HepG2 (cell line): ENCODE results near the gene CLIP2.

ENCODE experiments used
- MXI1 ChIP-seq: IDR thresholded peaks from 3 replicates; pipeline ENCODE4 v1.6.1; 2012; ENCODE audit warnings: low read depth, low read length, inconsistent platforms, borderline replicate concordance
- NONO ChIP-seq, 2 experiments: fragments of 450-650 bp in 1 of 2; sonication (generic) in 1 of 2; formaldehyde crosslinking in 1 of 2; IDR thresholded peaks in 1 of 2; conservative IDR thresholded peaks in 1 of 2; 2 replicates each; pipeline versions ENCODE4 v1.6.1 to v1.8.0; 2017 to 2022; ENCODE audit warnings: mild to moderate bottlenecking in 1 of 2, missing genetic modification reagents in 1 of 2, moderate library complexity in 1 of 2
- TCF12 ChIP-seq, 2 experiments: fragments of 450-650 bp in 1 of 2; sonication (generic) in 1 of 2; formaldehyde crosslinking in 1 of 2; IDR thresholded peaks; 2 replicates each; pipeline versions ENCODE4 v1.6.1 to v1.8.0; 2017 to 2022; ENCODE audit warnings: antibody characterized with exemption in 1 of 2, mild to moderate bottlenecking in 1 of 2, missing genetic modification reagents in 1 of 2, moderate library complexity in 1 of 2
- ZNF446 ChIP-seq: sonication (generic); formaldehyde crosslinking; IDR thresholded peaks from 2 replicates; pipeline ENCODE4 v1.5.0; 2020; ENCODE audit warnings: mild to moderate bottlenecking, missing genetic modification reagents
- TF ChIP-seq, protein P1 (sequence below): sonication (generic); formaldehyde crosslinking; IDR thresholded peaks from 2 replicates; pipeline ENCODE4 v1.5.0; 2020; ENCODE audit warnings: mild to moderate bottlenecking, missing genetic modification reagents, moderate library complexity

DNA sequence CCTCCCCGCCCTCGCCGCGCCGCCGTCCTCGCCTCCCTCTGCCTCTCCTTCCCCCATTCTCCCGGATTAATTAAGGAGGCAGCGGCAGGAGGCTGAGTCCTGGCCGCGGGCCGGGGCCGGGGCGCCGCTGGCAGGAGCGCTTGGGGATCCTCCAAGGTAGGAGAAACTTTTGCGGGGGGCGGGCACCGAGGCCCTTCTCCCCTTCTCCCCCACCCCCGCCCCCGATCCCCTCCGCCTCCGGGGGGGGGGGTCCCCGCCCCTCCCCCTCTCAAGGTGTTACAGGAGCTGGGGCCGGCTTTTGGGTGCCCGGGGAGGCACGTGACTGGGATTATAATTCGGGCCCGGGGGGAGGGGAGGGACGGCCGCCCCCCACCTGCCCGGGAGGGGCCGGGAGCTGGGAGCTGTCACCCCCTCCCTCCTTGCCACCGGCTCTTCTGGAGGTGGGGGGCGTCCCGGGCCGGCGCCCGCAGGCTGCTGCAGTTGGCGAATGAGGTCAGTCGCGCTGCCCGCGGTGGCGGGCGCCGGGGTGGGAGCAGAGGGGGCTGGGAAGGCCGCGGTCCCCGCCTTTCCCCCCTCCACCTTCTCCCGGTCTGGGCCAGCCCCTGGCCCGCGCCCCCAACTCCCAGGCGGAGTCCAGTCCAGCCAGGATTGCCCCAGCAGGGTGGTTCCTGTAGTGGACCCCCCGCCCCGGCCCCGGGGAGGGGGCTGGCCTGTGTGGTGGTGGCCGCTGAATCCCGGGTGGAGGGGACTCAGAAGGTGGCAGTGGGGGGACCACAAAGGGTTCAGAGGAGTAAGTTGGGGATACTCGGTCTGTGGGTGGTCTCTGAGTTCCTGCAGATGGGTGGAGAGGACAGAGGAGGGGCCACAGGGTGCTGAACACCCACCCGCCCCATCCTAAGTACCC lies 165.1 kb downstream of the CLIP2 start:
- TF ChIP-seq, protein P1, sequence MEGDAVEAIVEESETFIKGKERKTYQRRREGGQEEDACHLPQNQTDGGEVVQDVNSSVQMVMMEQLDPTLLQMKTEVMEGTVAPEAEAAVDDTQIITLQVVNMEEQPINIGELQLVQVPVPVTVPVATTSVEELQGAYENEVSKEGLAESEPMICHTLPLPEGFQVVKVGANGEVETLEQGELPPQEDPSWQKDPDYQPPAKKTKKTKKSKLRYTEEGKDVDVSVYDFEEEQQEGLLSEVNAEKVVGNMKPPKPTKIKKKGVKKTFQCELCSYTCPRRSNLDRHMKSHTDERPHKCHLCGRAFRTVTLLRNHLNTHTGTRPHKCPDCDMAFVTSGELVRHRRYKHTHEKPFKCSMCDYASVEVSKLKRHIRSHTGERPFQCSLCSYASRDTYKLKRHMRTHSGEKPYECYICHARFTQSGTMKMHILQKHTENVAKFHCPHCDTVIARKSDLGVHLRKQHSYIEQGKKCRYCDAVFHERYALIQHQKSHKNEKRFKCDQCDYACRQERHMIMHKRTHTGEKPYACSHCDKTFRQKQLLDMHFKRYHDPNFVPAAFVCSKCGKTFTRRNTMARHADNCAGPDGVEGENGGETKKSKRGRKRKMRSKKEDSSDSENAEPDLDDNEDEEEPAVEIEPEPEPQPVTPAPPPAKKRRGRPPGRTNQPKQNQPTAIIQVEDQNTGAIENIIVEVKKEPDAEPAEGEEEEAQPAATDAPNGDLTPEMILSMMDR = no peak
- no peak for TF ChIP-seq MXI1
- no peak for TF ChIP-seq ZNF446 (CRISPR knock-in tag)
- TF ChIP-seq TCF12 (IDR thresholded peaks at IDR 0.05) = no peak
- no peak for TF ChIP-seq TCF12 (CRISPR knock-in tag; IDR thresholded peaks at IDR 0.05)
- TF ChIP-seq NONO (IDR thresholded peaks at IDR 0.05) = no peak
- no peak for TF ChIP-seq NONO (CRISPR knock-in tag; conservative IDR thresholded peaks at IDR 0.05)
